ENCODE results near the gene UBAP1. TPM values are rescaled to one million over a fixed set of nuclear protein-coding genes. Genes with fewer than 3 reads are reported as not detected.
A peak's percentile ranks its signal among the peaks of the same experiment; 100 is the strongest.
"Not testable (repeated sequence)": the region's sequence is repeated elsewhere in the genome, so short reads cannot be mapped to it uniquely, and the experiment has no call there.

The UBAP1 gene
- total and polyA plus RNA-seq, 4 donors: 25.6 to 53.9 (median 42.8) TPM

DNA sequence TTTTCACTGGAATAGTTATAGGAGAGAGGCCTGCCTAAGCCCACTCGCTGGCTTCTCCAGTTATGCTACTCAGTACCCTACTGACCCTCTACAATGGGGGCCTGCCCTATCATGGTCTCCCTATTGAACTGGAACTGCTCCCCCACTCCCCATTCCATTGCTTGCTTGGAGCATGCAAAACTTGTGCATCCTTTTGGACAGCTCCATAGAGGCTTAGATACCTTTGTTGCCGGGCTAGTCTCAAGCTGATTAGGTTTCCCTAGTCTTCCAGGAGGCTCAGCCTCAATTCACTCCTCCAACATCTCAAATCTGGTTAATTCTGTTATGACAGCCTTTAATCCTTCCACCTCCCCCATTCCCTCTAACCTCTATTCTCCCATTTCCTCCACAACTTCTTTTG is 110.3 kb downstream of the UBAP1 start:
- Histone ChIP-seq H3K36me3 (ENCODE audit: control insufficient read depth in 4 of 4, insufficient read depth in 4 of 4, low read length in 4 of 4) (no peaks in the 10 kb centered on the region), H3K4me3 (no peak overlapping the region), H3K27me3 (ENCODE audit: control insufficient read depth in 3 of 3, insufficient read depth in 3 of 3, low read length in 2 of 3) (no peaks in the 10 kb centered on the region), H3K4me1 (ENCODE audit: control insufficient read depth in 5 of 5, insufficient read depth in 5 of 5, low read length in 5 of 5) (no peaks in the 10 kb centered on the region), H3K9ac (ENCODE audit: insufficient read depth in 1 of 2, low read length in 2 of 2) (no peak overlapping the region), H3K27ac (ENCODE audit: low read depth in 1 of 2, low read length in 1 of 2) (no peak overlapping the region), H3K9me3 (ENCODE audit: control insufficient read depth in 4 of 4, insufficient read depth in 3 of 4, low read length in 3 of 4) (no peaks in the 10 kb centered on the region)
- 91 to 96% methylated on average over 2 of the region's 2 CpGs for WGBS, 2 donors
- ATAC-seq (ENCODE audit: insufficient read depth, low FRiP score) (no peak), DNase-seq (no peak)
- TF ChIP-seq, protein P1, sequence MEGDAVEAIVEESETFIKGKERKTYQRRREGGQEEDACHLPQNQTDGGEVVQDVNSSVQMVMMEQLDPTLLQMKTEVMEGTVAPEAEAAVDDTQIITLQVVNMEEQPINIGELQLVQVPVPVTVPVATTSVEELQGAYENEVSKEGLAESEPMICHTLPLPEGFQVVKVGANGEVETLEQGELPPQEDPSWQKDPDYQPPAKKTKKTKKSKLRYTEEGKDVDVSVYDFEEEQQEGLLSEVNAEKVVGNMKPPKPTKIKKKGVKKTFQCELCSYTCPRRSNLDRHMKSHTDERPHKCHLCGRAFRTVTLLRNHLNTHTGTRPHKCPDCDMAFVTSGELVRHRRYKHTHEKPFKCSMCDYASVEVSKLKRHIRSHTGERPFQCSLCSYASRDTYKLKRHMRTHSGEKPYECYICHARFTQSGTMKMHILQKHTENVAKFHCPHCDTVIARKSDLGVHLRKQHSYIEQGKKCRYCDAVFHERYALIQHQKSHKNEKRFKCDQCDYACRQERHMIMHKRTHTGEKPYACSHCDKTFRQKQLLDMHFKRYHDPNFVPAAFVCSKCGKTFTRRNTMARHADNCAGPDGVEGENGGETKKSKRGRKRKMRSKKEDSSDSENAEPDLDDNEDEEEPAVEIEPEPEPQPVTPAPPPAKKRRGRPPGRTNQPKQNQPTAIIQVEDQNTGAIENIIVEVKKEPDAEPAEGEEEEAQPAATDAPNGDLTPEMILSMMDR (IDR thresholded peaks at IDR 0.05; ENCODE audit: control extremely low read depth, extremely low read depth): no peak

DNA sequence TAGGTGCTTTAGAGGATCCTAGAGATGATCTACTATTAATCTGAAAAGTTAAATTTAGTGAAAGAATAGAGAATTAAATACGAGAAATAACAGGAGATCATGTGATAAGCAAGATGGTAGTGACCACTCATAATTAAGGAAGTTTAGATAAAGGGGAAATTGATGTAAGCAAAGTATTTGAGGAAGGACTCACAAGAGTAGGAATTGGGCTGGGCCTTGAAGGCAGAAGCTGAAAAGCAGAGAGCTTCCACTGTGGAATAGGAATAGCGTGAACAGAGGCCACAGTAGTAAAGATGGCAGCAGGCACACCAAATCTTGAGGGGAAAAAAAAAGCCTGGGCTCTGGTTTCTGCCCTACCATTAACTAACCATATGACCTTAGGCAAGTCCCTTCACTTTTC is 112.2 kb downstream of the UBAP1 start:
- WGBS, 2 donors: 39 to 58% methylated on average over 2 of the region's 2 CpGs
- H3K36me3 ChIP-seq (ENCODE audit: control insufficient read depth in 4 of 4, insufficient read depth in 4 of 4, low read length in 4 of 4): no peaks in the 10 kb centered on the region
- ATAC-seq (ENCODE audit: insufficient read depth, low FRiP score) (peak; percentile 47), DNase-seq (no peak)
- H3K9ac ChIP-seq (ENCODE audit: insufficient read depth in 1 of 2, low read length in 2 of 2): no peak overlapping the region
- H3K27me3 ChIP-seq (ENCODE audit: control insufficient read depth in 3 of 3, insufficient read depth in 3 of 3, low read length in 2 of 3): no peaks in the 10 kb centered on the region
- no peak overlapping the region for H3K27ac ChIP-seq (ENCODE audit: low read depth in 1 of 2, low read length in 1 of 2)
- no peak overlapping the region for H3K4me3 ChIP-seq
- TF ChIP-seq, protein P1 (IDR thresholded peaks at IDR 0.05; ENCODE audit: control extremely low read depth, extremely low read depth): no peak
- no peaks in the 10 kb centered on the region for H3K9me3 ChIP-seq (ENCODE audit: control insufficient read depth in 4 of 4, insufficient read depth in 3 of 4, low read length in 3 of 4)
- no peaks in the 10 kb centered on the region for H3K4me1 ChIP-seq (ENCODE audit: control insufficient read depth in 5 of 5, insufficient read depth in 5 of 5, low read length in 5 of 5)

DNA sequence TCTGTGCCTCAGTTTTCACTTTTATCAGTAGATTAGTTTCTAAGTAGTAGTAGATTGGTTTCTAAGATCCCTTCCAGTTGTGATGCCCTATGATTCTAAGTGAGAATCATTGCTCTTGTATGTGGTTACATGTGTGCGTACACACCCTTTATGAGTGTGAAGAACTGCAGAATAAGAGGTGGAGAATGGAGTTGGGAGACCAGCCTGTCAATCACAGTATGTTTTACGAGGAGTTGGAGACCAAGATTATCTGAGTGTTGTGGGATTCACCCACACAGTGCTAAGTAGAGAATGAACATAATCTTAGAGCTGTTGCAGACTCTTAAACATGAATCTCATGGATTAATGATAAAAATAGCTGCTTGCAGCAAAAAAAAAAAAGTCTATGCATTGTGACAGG is 112.6 kb downstream of the UBAP1 start:
- Histone ChIP-seq H3K4me1 (ENCODE audit: control insufficient read depth in 5 of 5, insufficient read depth in 5 of 5, low read length in 5 of 5) (no peaks in the 10 kb centered on the region), H3K4me3 (no peak overlapping the region), H3K27ac (ENCODE audit: low read depth in 1 of 2, low read length in 1 of 2) (no peak overlapping the region), H3K9ac (ENCODE audit: insufficient read depth in 1 of 2, low read length in 2 of 2) (no peak overlapping the region), H3K27me3 (ENCODE audit: control insufficient read depth in 3 of 3, insufficient read depth in 3 of 3, low read length in 2 of 3) (no peaks in the 10 kb centered on the region), H3K36me3 (ENCODE audit: control insufficient read depth in 4 of 4, insufficient read depth in 4 of 4, low read length in 4 of 4) (no peaks in the 10 kb centered on the region), H3K9me3 (ENCODE audit: control insufficient read depth in 4 of 4, insufficient read depth in 3 of 4, low read length in 3 of 4) (no peaks in the 10 kb centered on the region)
- ATAC-seq (ENCODE audit: insufficient read depth, low FRiP score): no peak
- WGBS, 2 donors: 87 to 93% methylated on average over 2 of the region's 2 CpGs
- no peak for DNase-seq
- TF ChIP-seq, protein P1 (IDR thresholded peaks at IDR 0.05; ENCODE audit: control extremely low read depth, extremely low read depth): no peak

DNA sequence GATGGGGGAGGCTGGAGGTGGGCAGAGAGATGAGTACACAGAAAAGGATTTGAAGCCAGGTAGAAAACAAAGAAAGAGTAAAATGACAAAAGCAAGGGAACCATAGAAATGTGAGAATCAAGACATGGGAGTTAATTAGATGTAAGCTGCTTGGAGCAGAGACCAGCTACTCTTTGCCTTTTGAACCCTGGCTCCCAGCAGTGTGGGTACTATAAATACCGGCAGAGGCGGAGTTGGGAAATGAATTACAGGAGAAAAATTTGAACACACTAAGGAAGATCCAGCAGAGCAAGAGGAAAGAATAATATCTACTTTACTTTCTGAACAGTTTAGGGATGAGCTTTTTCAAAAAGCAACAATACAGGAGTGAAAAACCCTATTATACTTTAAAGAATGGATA is 113.7 kb downstream of the UBAP1 start:
- TF ChIP-seq, protein P1 (IDR thresholded peaks at IDR 0.05; ENCODE audit: control extremely low read depth, extremely low read depth): no peak
- Histone ChIP-seq H3K4me3 (no peak overlapping the region), H3K9me3 (ENCODE audit: control insufficient read depth in 4 of 4, insufficient read depth in 3 of 4, low read length in 3 of 4) (no peaks in the 10 kb centered on the region), H3K36me3 (ENCODE audit: control insufficient read depth in 4 of 4, insufficient read depth in 4 of 4, low read length in 4 of 4) (no peaks in the 10 kb centered on the region), H3K27ac (ENCODE audit: low read depth in 1 of 2, low read length in 1 of 2) (no peak overlapping the region), H3K4me1 (ENCODE audit: control insufficient read depth in 5 of 5, insufficient read depth in 5 of 5, low read length in 5 of 5) (no peaks in the 10 kb centered on the region), H3K27me3 (ENCODE audit: control insufficient read depth in 3 of 3, insufficient read depth in 3 of 3, low read length in 2 of 3) (no peaks in the 10 kb centered on the region), H3K9ac (ENCODE audit: insufficient read depth in 1 of 2, low read length in 2 of 2) (no peak overlapping the region)
- WGBS, 2 donors: 67 to 70% methylated on average over 2 of the region's 2 CpGs
- ATAC-seq (ENCODE audit: insufficient read depth, low FRiP score) (no peak), DNase-seq (no peak)

DNA sequence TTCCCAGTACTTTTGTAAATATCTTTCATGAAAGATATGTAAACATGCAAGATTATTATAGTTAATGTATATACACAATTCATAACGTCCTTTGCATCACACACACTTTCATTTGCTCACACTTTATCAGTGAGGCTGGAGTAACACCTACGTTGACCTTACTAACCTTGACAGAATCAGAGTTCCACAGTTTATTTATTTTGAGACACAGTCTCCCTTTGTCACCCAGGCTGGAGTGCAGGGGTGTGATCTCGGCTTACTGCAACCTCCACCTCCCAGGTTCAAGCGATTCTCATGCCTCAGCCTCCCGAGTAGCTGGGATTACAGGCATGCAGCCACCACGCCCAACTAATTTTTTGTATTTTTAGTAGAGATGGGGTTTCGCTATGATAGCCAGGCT is 122.2 kb downstream of the UBAP1 start:
- 87 to 91% methylated on average over 7 of the region's 7 CpGs for WGBS, 2 donors
- DNase-seq; H3K9ac ChIP-seq (ENCODE audit: insufficient read depth in 1 of 2, low read length in 2 of 2); H3K4me1 ChIP-seq (ENCODE audit: control insufficient read depth in 5 of 5, insufficient read depth in 5 of 5, low read length in 5 of 5); ATAC-seq (ENCODE audit: insufficient read depth, low FRiP score); H3K4me3 ChIP-seq; H3K36me3 ChIP-seq (ENCODE audit: control insufficient read depth in 4 of 4, insufficient read depth in 4 of 4, low read length in 4 of 4); H3K27me3 ChIP-seq (ENCODE audit: control insufficient read depth in 3 of 3, insufficient read depth in 3 of 3, low read length in 2 of 3); H3K27ac ChIP-seq (ENCODE audit: low read depth in 1 of 2, low read length in 1 of 2); H3K9me3 ChIP-seq (ENCODE audit: control insufficient read depth in 4 of 4, insufficient read depth in 3 of 4, low read length in 3 of 4): not testable (repeated sequence)

Measured in lung (tissue), 12 donors.